HepG2 (cell line): ENCODE results near the gene TM4SF1. TPM values are rescaled to one million over a fixed set of nuclear protein-coding genes. Genes with fewer than 3 reads are reported as not detected.

ENCODE experiments used
- ATF7-NPFF ChIP-seq: sonication (generic); formaldehyde crosslinking; IDR thresholded peaks from 2 replicates; pipeline ENCODE4 v1.8.1; 2023; ENCODE audit warnings: mild to moderate bottlenecking, low read depth, missing genetic modification reagents, moderate library complexity
- HDAC6 ChIP-seq: fragments of 200-600 bp; sonication (generic); IDR thresholded peaks from 2 replicates; pipeline ENCODE4 v1.7.0; 2017; ENCODE audit warnings: mild to moderate bottlenecking, antibody characterized with exemption, low read length, low read depth
- HMGA1 ChIP-seq: sonication (generic); formaldehyde crosslinking; conservative IDR thresholded peaks from 2 replicates; pipeline ENCODE4 v1.4.0; 2020; ENCODE audit warnings: missing genetic modification reagents
- HNF4G ChIP-seq, 2 experiments: sonication (generic) in 1 of 2; formaldehyde crosslinking in 1 of 2; IDR thresholded peaks; 2 replicates each; pipeline versions ENCODE4 v1.4.0 to v1.6.1; 2011 to 2020; ENCODE audit warnings: borderline replicate concordance in 2 of 2, low read depth in 2 of 2, mild to moderate bottlenecking in 2 of 2, low read length in 1 of 2, missing genetic modification reagents in 1 of 2, moderate library complexity in 1 of 2
- HNRNPL ChIP-seq: fragments of 200-400 bp; formaldehyde crosslinking; IDR thresholded peaks from 2 replicates; pipeline ENCODE4 v1.6.1; 2017; ENCODE audit warnings: mild to moderate bottlenecking, low read depth, low read length
- MTF2 ChIP-seq: sonication (generic); formaldehyde crosslinking; IDR thresholded peaks from 2 replicates; pipeline ENCODE4 v1.5.0; 2020; ENCODE audit warnings: missing genetic modification reagents, borderline replicate concordance
- POLR2G ChIP-seq: fragments of 200-400 bp; formaldehyde crosslinking; IDR thresholded peaks from 2 replicates; pipeline ENCODE4 v1.6.1; 2018; ENCODE audit warnings: mild to moderate bottlenecking, low read depth, low read length, moderate library complexity
- SAP130 ChIP-seq: IDR thresholded peaks from 2 replicates; pipeline ENCODE4 v1.6.1; 2016; ENCODE audit warnings: low read depth
- TAF1 ChIP-seq: sonication (generic); formaldehyde crosslinking; IDR thresholded peaks from 2 replicates; pipeline ENCODE4 v1.4.0; 2020; ENCODE audit warnings: missing genetic modification reagents
- ZC3H4 ChIP-seq: sonication (generic); formaldehyde crosslinking; IDR thresholded peaks from 2 replicates; pipeline ENCODE4 v1.4.0; 2020; ENCODE audit warnings: missing genetic modification reagents, borderline replicate concordance
- ZNF225 ChIP-seq: sonication (generic); formaldehyde crosslinking; IDR thresholded peaks from 2 replicates; pipeline ENCODE4 v1.4.0; 2020; ENCODE audit warnings: mild to moderate bottlenecking, missing genetic modification reagents
- ZSCAN30 ChIP-seq: sonication (generic); formaldehyde crosslinking; IDR thresholded peaks from 2 replicates; pipeline ENCODE4 v1.5.0; 2020; ENCODE audit warnings: mild to moderate bottlenecking, missing genetic modification reagents
- polyA plus RNA-seq, 8 experiments: library from polyadenylated mRNA; depleted of rRNA in 3 of 8; stranded (reverse) in 7 of 8; unstranded in 1 of 8; fragments of >200 nt; fragmentation: Illumina TruSeq in 4 of 8; extraction: Trizol in 4 of 8; gene quantifications; 2 replicates each; pipeline versions ENCODE4 v1.2.1 to v1.2.3, GENCODE V29; 2011 to 2016; ENCODE audit warnings: low read depth in 4 of 8, missing spikeins in 1 of 8, mixed read lengths in 1 of 8; ENCODE audit not compliant: insufficient read depth in 1 of 8
- total RNA-seq, 5 experiments: library from RNA; depleted of rRNA; stranded (reverse); fragments of >200 nt; fragmentation: Illumina TruSeq; extraction: Trizol; gene quantifications; 2 replicates each; pipeline ENCODE4 v1.2.3, GENCODE V29; 2016; ENCODE audit warnings: low read depth in 1 of 5
- TF ChIP-seq, protein P1 (sequence below): sonication (generic); formaldehyde crosslinking; IDR thresholded peaks from 2 replicates; pipeline ENCODE4 v1.4.0; 2020; ENCODE audit warnings: missing genetic modification reagents
- TF ChIP-seq, protein P2 (sequence below): sonication (generic); formaldehyde crosslinking; IDR thresholded peaks from 2 replicates; pipeline ENCODE4 v1.8.1; 2023; ENCODE audit warnings: mild to moderate bottlenecking, missing genetic modification reagents
- TF ChIP-seq, protein P3 (sequence below): IDR thresholded peaks from 2 replicates; pipeline ENCODE4 v1.4.0; 2020; ENCODE audit warnings: mild to moderate bottlenecking, missing genetic modification reagents
- TF ChIP-seq, protein P4 (sequence below): sonication (generic); formaldehyde crosslinking; IDR thresholded peaks from 2 replicates; pipeline ENCODE4 v1.5.1; 2020; ENCODE audit warnings: mild to moderate bottlenecking, missing genetic modification reagents, moderate library complexity

TM4SF1 gene
- total and polyA plus RNA-seq, 2 of the 13 experiments (the other 11 are each of a cell fraction or from before 2014, with no cell fraction given): 431 to 1,359 TPM

DNA sequence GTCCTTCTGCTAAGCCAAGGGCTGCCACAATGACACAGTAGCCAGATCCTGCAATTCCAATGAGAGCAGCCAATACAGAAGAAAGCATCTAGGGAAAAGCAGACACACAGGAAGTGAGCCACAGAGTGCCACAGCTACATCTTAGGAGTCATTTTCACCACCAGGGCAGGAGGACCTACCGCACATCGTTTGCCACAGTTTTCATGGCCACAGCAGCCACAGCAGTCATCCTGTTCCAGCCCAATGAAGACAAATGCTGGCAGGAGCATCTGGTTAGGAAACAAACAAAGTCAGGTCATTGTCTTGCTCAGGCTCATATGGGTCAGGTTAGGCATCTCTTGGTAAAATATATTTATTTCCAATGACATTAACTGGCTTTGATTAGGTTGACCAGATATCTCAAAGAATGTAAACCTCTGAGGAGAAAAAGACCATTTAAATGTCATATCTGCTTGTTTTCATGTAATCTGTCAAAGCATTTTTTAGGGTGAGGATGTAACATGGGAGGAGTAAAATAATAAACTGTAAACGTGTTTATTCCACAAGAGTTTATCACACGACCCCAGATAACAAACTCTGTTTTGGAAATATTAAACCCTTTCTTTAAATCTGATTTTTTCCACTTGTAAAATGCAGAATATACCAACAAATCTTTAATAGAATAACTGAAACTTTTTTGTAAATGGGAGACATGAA is 1.8 kb downstream of the TM4SF1 start (continued):
- TF ChIP-seq, protein P1, sequence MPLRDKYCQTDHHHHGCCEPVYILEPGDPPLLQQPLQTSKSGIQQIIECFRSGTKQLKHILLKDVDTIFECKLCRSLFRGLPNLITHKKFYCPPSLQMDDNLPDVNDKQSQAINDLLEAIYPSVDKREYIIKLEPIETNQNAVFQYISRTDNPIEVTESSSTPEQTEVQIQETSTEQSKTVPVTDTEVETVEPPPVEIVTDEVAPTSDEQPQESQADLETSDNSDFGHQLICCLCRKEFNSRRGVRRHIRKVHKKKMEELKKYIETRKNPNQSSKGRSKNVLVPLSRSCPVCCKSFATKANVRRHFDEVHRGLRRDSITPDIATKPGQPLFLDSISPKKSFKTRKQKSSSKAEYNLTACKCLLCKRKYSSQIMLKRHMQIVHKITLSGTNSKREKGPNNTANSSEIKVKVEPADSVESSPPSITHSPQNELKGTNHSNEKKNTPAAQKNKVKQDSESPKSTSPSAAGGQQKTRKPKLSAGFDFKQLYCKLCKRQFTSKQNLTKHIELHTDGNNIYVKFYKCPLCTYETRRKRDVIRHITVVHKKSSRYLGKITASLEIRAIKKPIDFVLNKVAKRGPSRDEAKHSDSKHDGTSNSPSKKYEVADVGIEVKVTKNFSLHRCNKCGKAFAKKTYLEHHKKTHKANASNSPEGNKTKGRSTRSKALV: 0 out of 2 replicates have a peak, but pooled peaks have one; percentile 29
- TF ChIP-seq POLR2G (peak; percentile 78), ZNF225 (CRISPR knock-in tag) (no peak), HDAC6 (peak; percentile 86; the same call in 1 of the 2 replicates), HMGA1 (CRISPR knock-in tag) (no peak), SAP130 (peak; percentile 24; the same call in 1 of the 2 replicates), ATF7-NPFF (CRISPR knock-in tag) (no peak), ZC3H4 (CRISPR knock-in tag) (peak; percentile 57; the same call in 1 of the 2 replicates), TAF1 (CRISPR knock-in tag) (peak; percentile 46; the same call in 1 of the 2 replicates), ZSCAN30 (CRISPR knock-in tag) (no peak), HNRNPL (peak; percentile 82), HNF4G (IDR thresholded peaks at IDR 0.05; ENCODE audit: borderline replicate concordance, low read depth, low read length) (no peak), HNF4G (CRISPR knock-in tag; IDR thresholded peaks at IDR 0.05; ENCODE audit: borderline replicate concordance, low read depth) (no peak), MTF2 (CRISPR knock-in tag) (no peak)
- TF ChIP-seq, protein P2, sequence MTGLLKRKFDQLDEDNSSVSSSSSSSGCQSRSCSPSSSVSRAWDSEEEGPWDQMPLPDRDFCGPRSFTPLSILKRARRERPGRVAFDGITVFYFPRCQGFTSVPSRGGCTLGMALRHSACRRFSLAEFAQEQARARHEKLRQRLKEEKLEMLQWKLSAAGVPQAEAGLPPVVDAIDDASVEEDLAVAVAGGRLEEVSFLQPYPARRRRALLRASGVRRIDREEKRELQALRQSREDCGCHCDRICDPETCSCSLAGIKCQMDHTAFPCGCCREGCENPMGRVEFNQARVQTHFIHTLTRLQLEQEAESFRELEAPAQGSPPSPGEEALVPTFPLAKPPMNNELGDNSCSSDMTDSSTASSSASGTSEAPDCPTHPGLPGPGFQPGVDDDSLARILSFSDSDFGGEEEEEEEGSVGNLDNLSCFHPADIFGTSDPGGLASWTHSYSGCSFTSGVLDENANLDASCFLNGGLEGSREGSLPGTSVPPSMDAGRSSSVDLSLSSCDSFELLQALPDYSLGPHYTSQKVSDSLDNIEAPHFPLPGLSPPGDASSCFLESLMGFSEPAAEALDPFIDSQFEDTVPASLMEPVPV (CRISPR knock-in tag): no peak
- TF ChIP-seq, protein P3, sequence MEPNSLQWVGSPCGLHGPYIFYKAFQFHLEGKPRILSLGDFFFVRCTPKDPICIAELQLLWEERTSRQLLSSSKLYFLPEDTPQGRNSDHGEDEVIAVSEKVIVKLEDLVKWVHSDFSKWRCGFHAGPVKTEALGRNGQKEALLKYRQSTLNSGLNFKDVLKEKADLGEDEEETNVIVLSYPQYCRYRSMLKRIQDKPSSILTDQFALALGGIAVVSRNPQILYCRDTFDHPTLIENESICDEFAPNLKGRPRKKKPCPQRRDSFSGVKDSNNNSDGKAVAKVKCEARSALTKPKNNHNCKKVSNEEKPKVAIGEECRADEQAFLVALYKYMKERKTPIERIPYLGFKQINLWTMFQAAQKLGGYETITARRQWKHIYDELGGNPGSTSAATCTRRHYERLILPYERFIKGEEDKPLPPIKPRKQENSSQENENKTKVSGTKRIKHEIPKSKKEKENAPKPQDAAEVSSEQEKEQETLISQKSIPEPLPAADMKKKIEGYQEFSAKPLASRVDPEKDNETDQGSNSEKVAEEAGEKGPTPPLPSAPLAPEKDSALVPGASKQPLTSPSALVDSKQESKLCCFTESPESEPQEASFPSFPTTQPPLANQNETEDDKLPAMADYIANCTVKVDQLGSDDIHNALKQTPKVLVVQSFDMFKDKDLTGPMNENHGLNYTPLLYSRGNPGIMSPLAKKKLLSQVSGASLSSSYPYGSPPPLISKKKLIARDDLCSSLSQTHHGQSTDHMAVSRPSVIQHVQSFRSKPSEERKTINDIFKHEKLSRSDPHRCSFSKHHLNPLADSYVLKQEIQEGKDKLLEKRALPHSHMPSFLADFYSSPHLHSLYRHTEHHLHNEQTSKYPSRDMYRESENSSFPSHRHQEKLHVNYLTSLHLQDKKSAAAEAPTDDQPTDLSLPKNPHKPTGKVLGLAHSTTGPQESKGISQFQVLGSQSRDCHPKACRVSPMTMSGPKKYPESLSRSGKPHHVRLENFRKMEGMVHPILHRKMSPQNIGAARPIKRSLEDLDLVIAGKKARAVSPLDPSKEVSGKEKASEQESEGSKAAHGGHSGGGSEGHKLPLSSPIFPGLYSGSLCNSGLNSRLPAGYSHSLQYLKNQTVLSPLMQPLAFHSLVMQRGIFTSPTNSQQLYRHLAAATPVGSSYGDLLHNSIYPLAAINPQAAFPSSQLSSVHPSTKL: 0 out of 2 replicates have a peak, but pooled peaks have one; percentile 26
- TF ChIP-seq, protein P4, sequence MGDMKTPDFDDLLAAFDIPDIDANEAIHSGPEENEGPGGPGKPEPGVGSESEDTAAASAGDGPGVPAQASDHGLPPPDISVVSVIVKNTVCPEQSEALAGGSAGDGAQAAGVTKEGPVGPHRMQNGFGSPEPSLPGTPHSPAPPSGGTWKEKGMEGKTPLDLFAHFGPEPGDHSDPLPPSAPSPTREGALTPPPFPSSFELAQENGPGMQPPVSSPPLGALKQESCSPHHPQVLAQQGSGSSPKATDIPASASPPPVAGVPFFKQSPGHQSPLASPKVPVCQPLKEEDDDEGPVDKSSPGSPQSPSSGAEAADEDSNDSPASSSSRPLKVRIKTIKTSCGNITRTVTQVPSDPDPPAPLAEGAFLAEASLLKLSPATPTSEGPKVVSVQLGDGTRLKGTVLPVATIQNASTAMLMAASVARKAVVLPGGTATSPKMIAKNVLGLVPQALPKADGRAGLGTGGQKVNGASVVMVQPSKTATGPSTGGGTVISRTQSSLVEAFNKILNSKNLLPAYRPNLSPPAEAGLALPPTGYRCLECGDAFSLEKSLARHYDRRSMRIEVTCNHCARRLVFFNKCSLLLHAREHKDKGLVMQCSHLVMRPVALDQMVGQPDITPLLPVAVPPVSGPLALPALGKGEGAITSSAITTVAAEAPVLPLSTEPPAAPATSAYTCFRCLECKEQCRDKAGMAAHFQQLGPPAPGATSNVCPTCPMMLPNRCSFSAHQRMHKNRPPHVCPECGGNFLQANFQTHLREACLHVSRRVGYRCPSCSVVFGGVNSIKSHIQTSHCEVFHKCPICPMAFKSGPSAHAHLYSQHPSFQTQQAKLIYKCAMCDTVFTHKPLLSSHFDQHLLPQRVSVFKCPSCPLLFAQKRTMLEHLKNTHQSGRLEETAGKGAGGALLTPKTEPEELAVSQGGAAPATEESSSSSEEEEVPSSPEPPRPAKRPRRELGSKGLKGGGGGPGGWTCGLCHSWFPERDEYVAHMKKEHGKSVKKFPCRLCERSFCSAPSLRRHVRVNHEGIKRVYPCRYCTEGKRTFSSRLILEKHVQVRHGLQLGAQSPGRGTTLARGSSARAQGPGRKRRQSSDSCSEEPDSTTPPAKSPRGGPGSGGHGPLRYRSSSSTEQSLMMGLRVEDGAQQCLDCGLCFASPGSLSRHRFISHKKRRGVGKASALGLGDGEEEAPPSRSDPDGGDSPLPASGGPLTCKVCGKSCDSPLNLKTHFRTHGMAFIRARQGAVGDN: peak; percentile 28; the same call in 1 of the 2 replicates
